CD4-positive, alpha-beta T cell (primary cell): ENCODE measurements around the gene NT5DC4. TPM values are rescaled to one million over a fixed set of nuclear protein-coding genes. Genes with fewer than 3 reads are reported as not detected.

Experiments
- ATAC-seq: fragments of 200-7000 bp; cut with Tn5 transposase; one replicate; pipeline ENCODE4 v1.10.0; 2022; ENCODE audit warnings: mild to moderate bottlenecking; ENCODE audit not compliant: poor library complexity
- CTCF ChIA-PET: fragments of 350-600 bp; sonication (Branson Sonifier 250); formaldehyde crosslinking; loops from one replicate; lab custom pipeline; 2021; ENCODE audit warnings: antibody characterized with exemption, inconsistent platforms; lab: Charles Lee
- POLR2A ChIA-PET: fragments of 350-600 bp; sonication (Branson Sonifier 250); formaldehyde crosslinking; loops from one replicate; lab custom pipeline; 2021; ENCODE audit warnings: antibody characterized with exemption, inconsistent platforms; lab: Charles Lee
- DNase-seq, 14 experiments: peaks; one replicate each; pipeline ENCODE4 v3.0.0-alpha.2; 2013 to 2020; ENCODE audit warnings: mixed read lengths in 2 of 14
- H3K27ac ChIP-seq, 2 donors: one replicate each; pipeline versions ENCODE4 v1.5.1 to v1.7.0; 2013; ENCODE audit warnings: low read length in 2 of 2, low read depth in 1 of 2, mild to moderate bottlenecking in 1 of 2
- H3K27me3 ChIP-seq, 2 experiments: 1 replicate in 1 of 2; 2 replicates in 1 of 2; pipeline versions ENCODE4 v1.6.1 to v1.7.0; 2013; ENCODE audit warnings: low read length in 2 of 2, control low read depth in 1 of 2, mild to moderate bottlenecking in 1 of 2, moderate library complexity in 1 of 2; ENCODE audit not compliant: insufficient read depth in 2 of 2, control insufficient read depth in 1 of 2
- H3K36me3 ChIP-seq: one replicate; pipeline ENCODE4 v1.6.1; 2013; ENCODE audit warnings: low read length, control low read depth; ENCODE audit not compliant: insufficient read depth
- H3K4me1 ChIP-seq: one replicate; pipeline ENCODE4 v1.6.1; 2013; ENCODE audit warnings: low read length, control low read depth; ENCODE audit not compliant: insufficient read depth
- H3K4me3 ChIP-seq: one replicate; pipeline ENCODE4 v1.5.1; 2013; ENCODE audit warnings: mild to moderate bottlenecking, low read length, moderate library complexity
- H3K9me3 ChIP-seq, 2 experiments: 1 replicate in 1 of 2; 2 replicates in 1 of 2; pipeline versions ENCODE4 v1.6.1 to v1.7.0; 2013; ENCODE audit warnings: low read length in 2 of 2, mild to moderate bottlenecking in 2 of 2, control low read depth in 1 of 2, moderate library complexity in 1 of 2; ENCODE audit not compliant: control insufficient read depth in 1 of 2, insufficient read depth in 1 of 2
- H3K27ac Mint-ChIP-seq: one replicate; pipeline ENCODE4 v1.8.0; 2020; ENCODE audit warnings: mixed read lengths
- H3K27me3 Mint-ChIP-seq: one replicate; pipeline ENCODE4 v1.8.0; 2021; ENCODE audit warnings: mixed read lengths
- H3K36me3 Mint-ChIP-seq: one replicate; pipeline ENCODE4 v1.8.0; 2021; ENCODE audit warnings: low read depth, mixed read lengths
- H3K4me1 Mint-ChIP-seq: one replicate; pipeline ENCODE4 v1.8.0; 2021; ENCODE audit warnings: low read depth, mixed read lengths
- H3K4me3 Mint-ChIP-seq: one replicate; pipeline ENCODE4 v1.8.0; 2020; ENCODE audit warnings: mild to moderate bottlenecking, mixed read lengths
- H3K9me3 Mint-ChIP-seq: one replicate; pipeline ENCODE4 v1.8.0; 2020; ENCODE audit warnings: mixed read lengths
- CTCF ChIP-seq: fragments of 200-600 bp; IDR thresholded peaks from one replicate; pipeline ENCODE4 v1.8.0; 2022; ENCODE audit warnings: antibody characterized with exemption, mild to moderate bottlenecking
- intact Hi-C, 2 experiments: fragments of 100-400 bp; cut with DNase I in 1 of 2; cut with micrococcal nuclease in 1 of 2; formaldehyde crosslinking; loops; one replicate each; pipeline versions ENCODE4 v1.15.1 to v1.9.0; 2023 to 2025; cut with DNase I, micrococcal nuclease
- total RNA-seq, 174 experiments: library from RNA in 2 of 174; stranded (reverse) in 2 of 174; gene quantifications; one replicate each; pipeline ENCODE4 v1.2.3 and lab custom pipeline; 2021 to 2026

The NT5DC4 gene
- total RNA-seq, 2 experiments from 2014 or later = not detected

DNA sequence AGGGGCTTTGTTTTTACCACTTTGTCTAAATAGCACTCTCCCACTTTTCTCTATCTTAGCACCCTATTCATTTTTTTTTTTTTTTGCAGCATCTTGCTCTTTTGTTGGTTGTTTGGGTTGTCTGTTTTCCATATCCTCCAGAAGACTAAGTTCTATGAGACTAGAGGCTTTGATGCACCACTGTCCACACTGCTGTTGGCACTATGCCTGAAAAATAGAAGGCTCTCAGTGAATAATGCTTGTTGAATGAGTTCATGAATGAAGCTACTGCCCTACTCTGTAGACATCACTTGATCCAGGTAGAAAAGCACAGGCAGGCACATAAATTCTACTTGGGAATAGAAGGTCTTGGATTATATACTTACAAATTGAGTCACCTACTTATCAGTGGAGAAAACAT lies 56.2 kb downstream of the NT5DC4 start:
- Histone ChIP-seq H3K27me3 (no peaks in the 10 kb centered on the region), H3K27ac (no peak overlapping the region), H3K4me1 (peaks cover 9% of the 10 kb centered on the region), H3K4me3 (no peak overlapping the region), H3K36me3 (no peaks in the 10 kb centered on the region), H3K9me3 (no peaks in the 10 kb centered on the region)
- no peak overlapping the region for H3K4me3 Mint-ChIP-seq
- no peak for TF ChIP-seq CTCF
- peaks cover 8% of the 10 kb centered on the region for H3K27me3 Mint-ChIP-seq
- no peak overlapping the region for H3K27ac Mint-ChIP-seq
- H3K9me3 Mint-ChIP-seq = no peaks in the 10 kb centered on the region
- no peaks in the 10 kb centered on the region for H3K36me3 Mint-ChIP-seq
- intact Hi-C loops = no loop called here
- ChIA-PET POLR2A (no interaction called here), CTCF (no interaction called here)
- peaks cover 11% of the 10 kb centered on the region for H3K4me1 Mint-ChIP-seq
- no peak for ATAC-seq
- no peak for DNase-seq

GRCh38 chr2:112779598-112779997 lies 58.8 kb downstream of the NT5DC4 start:
- POLR2A ChIA-PET = no interaction called here
- CTCF ChIA-PET = no interaction called here
- DNase-seq (no peak), ATAC-seq (no peak)
- H3K27me3 ChIP-seq = no peaks in the 10 kb centered on the region
- Mint-ChIP-seq H3K36me3 (no peaks in the 10 kb centered on the region), H3K4me3 (no peak overlapping the region), H3K4me1 (peaks cover 11% of the 10 kb centered on the region), H3K27ac (no peak overlapping the region), H3K27me3 (peaks cover 16% of the 10 kb centered on the region), H3K9me3 (no peaks in the 10 kb centered on the region)
- H3K27ac ChIP-seq = no peak overlapping the region
- H3K4me1 ChIP-seq = peaks cover 9% of the 10 kb centered on the region
- H3K9me3 ChIP-seq = no peaks in the 10 kb centered on the region
- no peaks in the 10 kb centered on the region for H3K36me3 ChIP-seq
- H3K4me3 ChIP-seq = no peak overlapping the region
- intact Hi-C loops = no loop called here
- TF ChIP-seq CTCF = no peak

DNA sequence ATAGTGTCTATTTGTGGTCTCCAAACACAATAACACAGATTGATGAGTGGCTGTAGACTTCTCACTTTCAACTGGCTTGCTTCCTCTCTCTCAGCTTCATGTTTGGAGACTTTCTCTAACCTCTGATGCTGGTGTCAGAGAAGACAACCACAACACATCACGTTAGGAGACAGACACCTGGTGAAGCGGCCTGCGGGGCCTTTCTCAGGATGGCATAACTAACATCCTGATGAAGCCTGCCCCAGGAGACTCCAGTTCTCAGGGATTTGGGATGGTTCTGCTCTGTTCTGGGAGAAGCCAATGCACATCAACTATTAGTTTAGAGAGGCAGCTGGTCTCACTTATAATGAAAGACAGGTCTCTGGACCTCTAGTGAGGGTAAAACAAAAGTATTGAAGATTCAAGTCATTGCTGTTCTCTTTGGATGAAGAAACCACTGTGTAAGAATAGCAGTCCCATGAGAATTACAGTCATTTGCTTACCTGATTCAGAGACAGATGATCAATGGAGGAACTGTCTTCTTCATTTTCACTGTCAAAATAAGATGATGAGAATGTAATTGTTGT lies 61.5 kb downstream of the NT5DC4 start:
- no peaks in the 10 kb centered on the region for H3K9me3 Mint-ChIP-seq
- no peak for TF ChIP-seq CTCF
- H3K4me1 ChIP-seq = peaks cover 4% of the 10 kb centered on the region
- intact Hi-C loops = no loop called here
- H3K36me3 Mint-ChIP-seq = no peaks in the 10 kb centered on the region
- no peaks in the 10 kb centered on the region for H3K9me3 ChIP-seq
- no peak for ATAC-seq
- H3K27ac Mint-ChIP-seq = no peak overlapping the region
- peaks cover 5% of the 10 kb centered on the region for H3K4me1 Mint-ChIP-seq
- peaks cover 16% of the 10 kb centered on the region for H3K27me3 Mint-ChIP-seq
- CTCF ChIA-PET = no interaction called here
- H3K36me3 ChIP-seq = no peaks in the 10 kb centered on the region
- H3K27me3 ChIP-seq = no peaks in the 10 kb centered on the region
- no peak overlapping the region for H3K4me3 ChIP-seq
- POLR2A ChIA-PET = interaction anchor here (0.6 kb wide), 1 partner anchor 15 kb away, joined by 3 read pairs; no protein-coding TSS in a partner anchor
- no peak overlapping the region for H3K4me3 Mint-ChIP-seq
- DNase-seq = no peak
- H3K27ac ChIP-seq = no peak overlapping the region
